Stimulated activated CD8-positive, alpha-beta memory T cell treated with anti-CD3 and anti-CD28 coated beads, Interleukin-2, amount 100 ng/mL, for 48 hours (primary cell): Measurements from ENCODE around the gene TADA3.

Experiments
- DNase-seq, 2 donors: peaks; one replicate each; pipeline ENCODE4 v3.0.0-alpha.2; 2020; ENCODE audit warnings: low read depth in 2 of 2

Gene TADA3

GRCh38 chr3:9760779-9761505 lies 31.3 kb downstream of the TADA3 start:
- DNase-seq, result no peak

- DNase-seq, result no peak
These were observed 34.8 kb downstream of the TADA3 start for GRCh38 chr3:9757427-9757826.

GRCh38 chr3:9754678-9755077 lies 37.6 kb downstream of the TADA3 start:
- DNase-seq, result no peak

- DNase-seq, result no peak
These were observed 41.5 kb downstream of the TADA3 start for GRCh38 chr3:9750556-9751411.

- DNase-seq, result peak; percentile 92 to 96
These were observed 42.4 kb downstream of the TADA3 start, which contains the start of gene OGG1 for GRCh38 chr3:9749645-9750555. TSS of gene OGG1 (plus strand) at chr3:9749952. CDS start at chr3:9750287, 335 bp downstream.

DNA sequence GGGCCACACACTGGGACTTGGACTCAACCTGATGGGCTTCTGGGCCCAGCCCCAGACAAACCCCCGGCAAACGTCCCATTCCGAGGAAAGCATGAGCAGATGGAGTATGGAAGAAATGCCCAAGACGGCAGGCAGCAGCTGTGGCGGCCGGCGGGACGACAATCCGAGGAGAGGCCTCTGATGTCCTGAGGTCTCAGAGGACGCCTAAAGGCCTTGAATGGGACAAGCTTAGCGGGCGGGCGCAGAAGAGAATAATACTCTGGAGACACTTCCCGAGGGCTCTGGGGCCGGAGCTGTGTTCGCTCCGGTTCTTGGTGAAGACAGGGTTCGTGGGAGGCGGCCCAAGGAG lies 43.0 kb downstream of the TADA3 start:
- no peak for DNase-seq

DNA sequence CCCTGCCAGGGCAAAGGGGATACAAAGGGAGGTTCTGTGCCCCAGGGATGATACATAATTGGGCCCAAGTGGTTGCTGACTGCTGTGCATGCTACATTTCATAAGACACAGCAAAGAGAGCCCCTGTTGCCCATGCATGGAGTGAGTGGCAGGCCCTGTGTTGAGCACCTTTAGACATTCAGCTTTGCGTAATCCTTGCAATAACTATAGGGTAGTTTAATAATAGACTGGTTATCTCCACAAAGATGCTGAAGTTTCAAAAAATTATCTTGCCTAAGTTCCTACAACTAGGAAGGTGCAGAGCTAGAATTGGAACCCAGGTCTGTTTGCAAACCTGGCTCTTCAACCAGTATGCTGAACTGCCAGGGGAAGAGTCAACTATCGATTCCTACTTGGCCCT lies 44.2 kb downstream of the TADA3 start:
- no peak for DNase-seq

GRCh38 chr3:9747267-9747666 lies 45.0 kb downstream of the TADA3 start:
- DNase-seq, result no peak

DNA sequence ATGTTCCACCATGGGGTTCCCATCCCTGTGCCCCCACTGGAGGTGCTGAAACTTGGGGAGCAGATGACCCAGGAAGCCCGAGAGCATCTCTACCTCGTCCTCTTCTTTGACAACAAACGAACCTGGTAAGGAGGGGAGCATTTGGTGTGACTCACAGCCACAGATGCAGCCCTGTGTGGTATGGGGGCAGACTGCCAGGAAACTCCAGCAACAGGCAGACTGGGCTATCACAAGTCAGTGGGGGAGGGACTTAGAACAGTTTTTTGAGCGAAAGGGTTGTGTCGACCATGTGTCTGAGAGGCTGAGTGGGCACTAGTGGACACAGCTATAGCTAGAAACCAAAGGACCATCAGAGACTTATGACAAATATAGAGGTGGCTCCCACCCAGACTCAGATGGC lies 45.9 kb downstream of the TADA3 start:
- no peak for DNase-seq

DNA sequence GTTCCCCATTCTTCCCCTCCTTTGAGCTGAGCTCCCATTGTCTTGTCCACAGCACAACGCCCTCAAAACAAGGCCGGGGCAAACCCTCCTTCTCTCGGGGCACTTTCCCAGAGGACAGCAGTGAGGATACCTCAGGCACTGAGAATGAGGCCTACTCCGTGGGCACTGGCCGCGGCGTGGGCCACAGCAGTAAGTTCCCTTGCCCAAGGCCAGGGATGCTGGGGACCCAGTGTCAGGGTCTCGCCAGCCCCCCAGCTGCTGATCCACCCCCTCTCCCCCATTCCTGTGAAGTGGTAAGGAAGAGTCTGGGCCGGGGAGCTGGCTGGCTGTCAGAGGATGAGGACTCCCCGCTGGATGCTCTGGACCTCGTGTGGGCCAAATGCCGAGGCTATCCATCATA lies 46.8 kb downstream of the TADA3 start:
- no peak for DNase-seq

DNA sequence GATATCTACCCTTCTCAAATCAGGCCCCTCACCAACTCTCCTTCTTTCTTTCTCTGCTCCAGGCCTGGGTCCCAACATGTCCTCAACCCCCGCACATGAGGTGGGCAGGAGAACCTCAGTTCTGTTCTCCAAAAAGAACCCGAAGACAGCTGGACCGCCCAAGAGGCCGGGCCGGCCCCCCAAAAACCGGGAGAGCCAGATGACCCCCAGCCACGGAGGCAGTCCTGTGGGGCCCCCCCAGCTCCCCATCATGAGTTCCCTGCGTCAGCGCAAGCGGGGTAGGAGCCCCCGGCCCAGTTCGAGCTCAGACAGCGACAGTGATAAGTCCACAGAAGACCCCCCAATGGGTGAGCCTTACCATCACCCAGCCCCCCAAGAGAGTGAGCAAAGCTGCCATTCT lies 48.1 kb downstream of the TADA3 start:
- no peak for DNase-seq

GRCh38 chr3:9743548-9743947 lies 48.7 kb downstream of the TADA3 start:
- no peak for DNase-seq

GRCh38 chr3:9742560-9742959 lies 49.7 kb downstream of the TADA3 start:
- no peak for DNase-seq

DNA sequence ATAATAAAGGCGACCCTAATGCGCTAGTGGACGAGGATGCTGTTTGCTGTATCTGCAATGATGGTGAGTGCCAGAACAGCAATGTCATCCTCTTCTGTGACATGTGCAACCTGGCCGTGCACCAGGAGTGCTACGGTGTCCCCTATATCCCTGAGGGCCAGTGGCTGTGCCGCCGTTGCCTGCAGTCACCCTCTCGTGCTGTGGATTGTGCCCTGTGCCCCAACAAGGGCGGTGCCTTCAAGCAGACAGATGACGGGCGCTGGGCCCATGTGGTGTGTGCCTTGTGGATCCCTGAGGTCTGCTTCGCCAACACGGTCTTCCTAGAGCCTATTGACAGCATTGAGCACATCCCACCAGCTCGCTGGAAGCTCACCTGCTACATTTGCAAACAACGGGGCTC lies 53.1 kb downstream of the TADA3 start:
- no peak for DNase-seq

GRCh38 chr3:9736831-9737230 lies 55.4 kb downstream of the TADA3 start:
- no peak for DNase-seq

- no peak for DNase-seq
These were observed 59.5 kb downstream of the TADA3 start for GRCh38 chr3:9732740-9733115.

GRCh38 chr3:9732080-9732739 lies 60.1 kb downstream of the TADA3 start:
- peak in 1 of 2 donors; percentile 33 for DNase-seq

- peak; percentile 99 to 100 for DNase-seq
These were observed 60.8 kb downstream of the TADA3 start, which contains the start of gene BRPF1 for GRCh38 chr3:9731206-9732079. TSS of gene BRPF1 (plus strand) at chr3:9731735. CDS start at chr3:9734141, 2,406 bp downstream.

DNA sequence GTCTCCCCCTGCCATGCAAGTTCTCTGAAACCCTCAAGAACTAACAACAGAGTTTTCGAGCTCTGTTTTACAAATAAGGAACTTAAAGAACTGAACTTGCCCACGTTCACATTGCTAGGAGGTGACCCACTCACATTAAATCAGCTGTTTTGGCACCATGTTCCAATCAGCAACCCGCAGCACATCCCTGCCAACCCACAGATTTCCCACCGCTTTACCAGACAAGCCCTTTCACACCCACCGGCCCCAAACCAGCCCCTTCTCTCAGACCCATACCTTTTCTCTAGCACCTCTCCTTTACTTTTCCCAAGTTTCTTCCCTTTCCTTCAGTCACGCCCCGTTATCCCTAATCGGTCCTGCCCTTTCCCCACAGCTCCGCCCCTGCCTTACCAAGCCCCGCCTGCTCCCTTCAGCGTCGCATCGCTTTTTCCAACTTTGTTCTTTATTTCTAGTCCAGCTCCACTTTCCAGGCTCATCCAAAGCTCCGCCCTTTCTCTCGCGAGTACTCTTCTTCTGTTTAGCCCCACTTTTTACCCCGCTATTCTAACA lies 61.5 kb downstream of the TADA3 start:
- no peak for DNase-seq
